Body of pancreas (tissue), 4 donors: Measurements from ENCODE around the gene RNF25. TPM values are rescaled to one million over a fixed set of nuclear protein-coding genes. Genes with fewer than 3 reads are reported as not detected.

ENCODE experiments used
- ATAC-seq: fragments of 150-250 bp; one replicate; pipeline ENCODE4 v1.9.1; 2016
- DNase-seq, 4 donors: peaks; one replicate each; pipeline ENCODE4 v3.0.0-alpha.2; 2019
- H3K27ac ChIP-seq, 4 donors: fragments of 200-600 bp; sonication (generic); 1 replicate in 3 of 4; 2 replicates in 1 of 4; pipeline versions ENCODE4 v1.5.1 to v1.6.1; 2016 to 2019; ENCODE audit warnings: mild to moderate bottlenecking in 1 of 4, mixed read lengths in 1 of 4, moderate library complexity in 1 of 4
- H3K27me3 ChIP-seq, 2 donors: fragments of 200-600 bp; sonication (generic); one replicate each; pipeline ENCODE4 v1.6.0; 2016; ENCODE audit warnings: mild to moderate bottlenecking in 1 of 2
- H3K36me3 ChIP-seq, 2 donors: fragments of 200-600 bp; sonication (generic); replicated peaks in 1 of 2; 2 replicates each; pipeline ENCODE4 v1.5.1; 2016; ENCODE audit warnings: low read depth in 2 of 2; ENCODE audit not compliant: insufficient read depth in 1 of 2
- H3K4me1 ChIP-seq: fragments of 200-600 bp; sonication (generic); one replicate; pipeline ENCODE4 v1.6.0; 2016
- H3K4me3 ChIP-seq, 2 donors: fragments of 200-600 bp; sonication (generic); 1 replicate in 1 of 2; 2 replicates in 1 of 2; pipeline ENCODE4 v1.5.1; 2016 to 2019
- H3K9me3 ChIP-seq, 3 donors: fragments of 200-600 bp; sonication (generic); 1 replicate in 2 of 3; 2 replicates in 1 of 3; pipeline ENCODE4 v1.5.1; 2016
- POLR2A ChIP-seq, 3 donors: fragments of 450-650 bp; IDR thresholded peaks; one replicate each; pipeline ENCODE4 v1.6.1; 2016; ENCODE audit warnings: antibody characterized with exemption in 3 of 3, mild to moderate bottlenecking in 2 of 3
- WGBS, 2 donors: methylation state at CpG; one replicate each; pipeline ENCODE4 v1.1.5; 2017; 5-methylcytosine and 5-hydroxymethylcytosine counted together
- intact Hi-C: fragments of 100-400 bp; cut with DNase I; formaldehyde crosslinking; loops from one replicate; pipeline ENCODE4 v1.15.1; 2023
- total RNA-seq, 2 donors: library from RNA; depleted of rRNA; stranded (reverse); fragments of >200 nt; gene quantifications; one replicate each; pipeline ENCODE4 v1.1.0, GENCODE V29; 2016
- TF ChIP-seq, protein P1 (sequence below), 7 experiments: fragments of 450-650 bp in 4 of 7; fragments of 200-600 bp in 3 of 7; sonication (generic) in 3 of 7; IDR thresholded peaks; one replicate each; pipeline ENCODE4 v1.5.1; 2016 to 2019; ENCODE audit warnings: antibody characterized with exemption in 7 of 7

RNF25 gene
- total RNA-seq, 2 donors from 2014 or later: 3.0 to 14.8 TPM

GRCh38 chr2:218642786-218643185 is 29.0 kb downstream of the RNF25 start:
- no peak for ATAC-seq
- TF ChIP-seq, protein P1, sequence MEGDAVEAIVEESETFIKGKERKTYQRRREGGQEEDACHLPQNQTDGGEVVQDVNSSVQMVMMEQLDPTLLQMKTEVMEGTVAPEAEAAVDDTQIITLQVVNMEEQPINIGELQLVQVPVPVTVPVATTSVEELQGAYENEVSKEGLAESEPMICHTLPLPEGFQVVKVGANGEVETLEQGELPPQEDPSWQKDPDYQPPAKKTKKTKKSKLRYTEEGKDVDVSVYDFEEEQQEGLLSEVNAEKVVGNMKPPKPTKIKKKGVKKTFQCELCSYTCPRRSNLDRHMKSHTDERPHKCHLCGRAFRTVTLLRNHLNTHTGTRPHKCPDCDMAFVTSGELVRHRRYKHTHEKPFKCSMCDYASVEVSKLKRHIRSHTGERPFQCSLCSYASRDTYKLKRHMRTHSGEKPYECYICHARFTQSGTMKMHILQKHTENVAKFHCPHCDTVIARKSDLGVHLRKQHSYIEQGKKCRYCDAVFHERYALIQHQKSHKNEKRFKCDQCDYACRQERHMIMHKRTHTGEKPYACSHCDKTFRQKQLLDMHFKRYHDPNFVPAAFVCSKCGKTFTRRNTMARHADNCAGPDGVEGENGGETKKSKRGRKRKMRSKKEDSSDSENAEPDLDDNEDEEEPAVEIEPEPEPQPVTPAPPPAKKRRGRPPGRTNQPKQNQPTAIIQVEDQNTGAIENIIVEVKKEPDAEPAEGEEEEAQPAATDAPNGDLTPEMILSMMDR (IDR thresholded peaks at IDR 0.05): no peak
- TF ChIP-seq POLR2A (IDR thresholded peaks at IDR 0.05): no peak
- no peak for DNase-seq

GRCh38 chr2:218642121-218642656 is 29.6 kb downstream of the RNF25 start:
- DNase-seq (no peak), ATAC-seq (no peak)
- peaks cover 8 to 48% of the 10 kb centered on the region in 2 donors for H3K36me3 ChIP-seq
- intact Hi-C loops: loop anchor here (10.0 kb wide), 1 partner anchor 227 kb away; the partner anchor contains the start of gene VIL1
- H3K9me3 ChIP-seq: no peaks in the 10 kb centered on the region
- H3K4me3 ChIP-seq: no peak overlapping the region
- TF ChIP-seq POLR2A (IDR thresholded peaks at IDR 0.05): no peak
- TF ChIP-seq, protein P1 (IDR thresholded peaks at IDR 0.05): no peak
- H3K4me1 ChIP-seq: peaks cover 16% of the 10 kb centered on the region
- H3K27ac ChIP-seq: no peak overlapping the region
- H3K27me3 ChIP-seq: no peaks in the 10 kb centered on the region
- 85 to 92% methylated on average over 4 to 18 of the region's 18 CpGs for WGBS, 2 donors

More at GRCh38 chr2:218642786-218643185, 29.0 kb downstream of the RNF25 start:
- Histone ChIP-seq H3K9me3 (no peaks in the 10 kb centered on the region), H3K4me3 (no peak overlapping the region), H3K4me1 (peaks cover 16% of the 10 kb centered on the region), H3K27ac (no peak overlapping the region), H3K36me3 (peaks cover 8 to 46% of the 10 kb centered on the region in 2 donors), H3K27me3 (no peaks in the 10 kb centered on the region)
- 86 to 100% methylated on average over 7 to 17 of the region's 17 CpGs for WGBS, 2 donors
- intact Hi-C loops: loop anchor here (10.0 kb wide), 1 partner anchor 228 kb away; the partner anchor contains the start of gene VIL1

GRCh38 chr2:218638372-218638771 is 33.4 kb downstream of the RNF25 start:
- DNase-seq (no peak), ATAC-seq (no peak)
- H3K27me3 ChIP-seq: no peaks in the 10 kb centered on the region
- H3K9me3 ChIP-seq: no peaks in the 10 kb centered on the region
- H3K27ac ChIP-seq: no peak overlapping the region
- 94 to 100% methylated on average over 4 to 18 of the region's 18 CpGs for WGBS, 2 donors
- TF ChIP-seq POLR2A (IDR thresholded peaks at IDR 0.05): no peak
- TF ChIP-seq, protein P1 (IDR thresholded peaks at IDR 0.05): no peak
- H3K4me1 ChIP-seq: no peaks in the 10 kb centered on the region
- intact Hi-C loops: no loop called here
- H3K4me3 ChIP-seq: no peak overlapping the region
- H3K36me3 ChIP-seq: peaks cover 8 to 45% of the 10 kb centered on the region in 2 donors

GRCh38 chr2:218635719-218636118 is 36.1 kb downstream of the RNF25 start:
- DNase-seq: no peak
- Histone ChIP-seq H3K27me3 (no peaks in the 10 kb centered on the region), H3K36me3 (peaks cover 8 to 35% of the 10 kb centered on the region in 2 donors), H3K4me1 (no peaks in the 10 kb centered on the region), H3K4me3 (no peak overlapping the region), H3K9me3 (no peaks in the 10 kb centered on the region), H3K27ac (no peak overlapping the region)
- WGBS, 2 donors: 88 to 89% methylated on average over 5 of the region's 5 CpGs
- ATAC-seq: no peak
- TF ChIP-seq, protein P1 (IDR thresholded peaks at IDR 0.05): no peak
- no peak for TF ChIP-seq POLR2A (IDR thresholded peaks at IDR 0.05)
- intact Hi-C loops: no loop called here

DNA sequence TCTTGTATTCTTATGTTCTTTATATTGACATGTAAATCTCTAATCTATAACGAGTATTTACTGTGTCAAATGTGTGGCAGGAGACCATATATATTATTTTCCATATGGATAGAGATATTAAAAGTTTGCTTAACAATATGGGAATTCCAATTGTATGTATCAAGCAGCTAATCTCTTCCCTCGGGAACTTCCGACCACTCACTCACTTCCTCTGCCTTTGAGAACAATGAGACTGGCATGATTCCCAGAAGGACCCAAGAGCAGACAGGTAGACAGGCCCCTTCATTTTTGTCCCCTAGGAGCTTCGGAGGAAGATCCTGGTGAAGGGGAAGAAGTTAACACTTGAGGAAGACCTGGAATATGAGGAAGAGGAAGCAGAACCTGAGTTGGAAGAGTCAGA is 40.0 kb downstream of the RNF25 start:
- Histone ChIP-seq H3K4me3 (no peak overlapping the region), H3K36me3 (peaks cover 0 to 7% of the 10 kb centered on the region in 2 donors), H3K27ac (no peak overlapping the region), H3K9me3 (no peaks in the 10 kb centered on the region), H3K27me3 (no peaks in the 10 kb centered on the region), H3K4me1 (no peaks in the 10 kb centered on the region)
- ATAC-seq (no peak), DNase-seq (no peak)
- no peak for TF ChIP-seq POLR2A (IDR thresholded peaks at IDR 0.05)
- intact Hi-C loops: no loop called here
- 32 to 49% methylated on average over 4 of the region's 4 CpGs for WGBS, 2 donors
